ENCODE results near the gene PCDH9. TPM values are rescaled to one million over a fixed set of nuclear protein-coding genes. Genes with fewer than 3 reads are reported as not detected.

Gene PCDH9
- total and polyA plus RNA-seq, 2 of the 4 experiments (the other 2 are of a cell fraction) = 2.2 to 10.2 TPM

DNA sequence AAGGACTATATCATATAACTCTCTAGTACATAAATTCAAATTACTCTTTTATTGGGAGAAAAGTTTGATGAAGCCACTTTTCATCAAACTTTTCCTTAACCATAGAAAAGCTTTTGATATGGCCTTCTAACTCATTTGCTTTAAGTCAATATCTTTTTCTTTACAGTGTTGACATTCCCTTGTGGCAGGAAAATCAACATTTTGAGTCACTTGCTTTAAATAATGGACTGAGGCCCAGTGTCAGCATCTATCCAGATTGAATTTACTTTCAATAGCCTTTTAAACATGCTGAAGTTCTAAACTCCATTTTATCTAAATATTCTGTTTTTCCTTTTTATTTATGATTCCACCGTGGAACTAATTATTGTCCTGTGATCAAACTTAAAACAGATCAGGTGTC lies 62.7 kb downstream of the PCDH9 start:
- H3K9me3 ChIP-seq (ENCODE audit: control insufficient read depth, insufficient read depth, low read length) = no peaks in the 10 kb centered on the region
- H3K56ac ChIP-seq (ENCODE audit: extremely low read depth, insufficient read depth, low read length) = no peak overlapping the region
- H3K9ac ChIP-seq (ENCODE audit: low read depth, low read length) = no peak overlapping the region
- H4K5ac ChIP-seq (ENCODE audit: low read depth, low read length) = no peak overlapping the region
- in situ Hi-C loops (cut with MboI; ENCODE audit: low sequenced_read_pairs) = no loop called here
- H2AK9ac ChIP-seq (replicated peaks; ENCODE audit: low read depth, low read length, poor library complexity) = no peak overlapping the region
- no peak overlapping the region for H3K4me3 ChIP-seq (ENCODE audit: insufficient read depth, low read depth, low read length)
- dilution Hi-C loops (cut with HindIII; ENCODE audit: low sequenced_read_pairs, unreplicated experiment) = no loop called here
- no peak for DNase-seq
- TF ChIP-seq CEBPB (IDR thresholded peaks at IDR 0.05; ENCODE audit: low read depth, low read length) (no peak), FOS (IDR thresholded peaks at IDR 0.05; ENCODE audit: low read depth, low read length) (no peak), SMC3 (IDR thresholded peaks at IDR 0.05; ENCODE audit: low read depth, low read length) (no peak), RFX5 (IDR thresholded peaks at IDR 0.05; ENCODE audit: low read depth, low read length) (no peak), BHLHE40 (IDR thresholded peaks at IDR 0.05; ENCODE audit: low read depth, low read length) (no peak), CHD1 (IDR thresholded peaks at IDR 0.05; ENCODE audit: low read depth, low read length) (no peak), MAZ (IDR thresholded peaks at IDR 0.05; ENCODE audit: borderline replicate concordance, low read depth, low read length) (no peak), USF2 (IDR thresholded peaks at IDR 0.05; ENCODE audit: low read depth, low read length) (no peak), POLR2A (IDR thresholded peaks at IDR 0.05; ENCODE audit: low read depth, low read length) (no peak), RCOR1 (IDR thresholded peaks at IDR 0.05; ENCODE audit: insufficient replicate concordance, low read length) (no peak), MAFK (IDR thresholded peaks at IDR 0.05; ENCODE audit: low read depth, low read length) (no peak), RAD21 (IDR thresholded peaks at IDR 0.05; ENCODE audit: low read length) (no peak), MXI1 (IDR thresholded peaks at IDR 0.05; ENCODE audit: borderline replicate concordance, low read depth, low read length) (no peak), NFE2L2 (IDR thresholded peaks at IDR 0.05; ENCODE audit: low read depth, low read length) (no peak)
- TF ChIP-seq, protein P1, sequence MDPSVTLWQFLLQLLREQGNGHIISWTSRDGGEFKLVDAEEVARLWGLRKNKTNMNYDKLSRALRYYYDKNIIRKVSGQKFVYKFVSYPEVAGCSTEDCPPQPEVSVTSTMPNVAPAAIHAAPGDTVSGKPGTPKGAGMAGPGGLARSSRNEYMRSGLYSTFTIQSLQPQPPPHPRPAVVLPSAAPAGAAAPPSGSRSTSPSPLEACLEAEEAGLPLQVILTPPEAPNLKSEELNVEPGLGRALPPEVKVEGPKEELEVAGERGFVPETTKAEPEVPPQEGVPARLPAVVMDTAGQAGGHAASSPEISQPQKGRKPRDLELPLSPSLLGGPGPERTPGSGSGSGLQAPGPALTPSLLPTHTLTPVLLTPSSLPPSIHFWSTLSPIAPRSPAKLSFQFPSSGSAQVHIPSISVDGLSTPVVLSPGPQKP (IDR thresholded peaks at IDR 0.05; ENCODE audit: borderline replicate concordance, low read depth, low read length) = no peak
- TF ChIP-seq, protein P2, sequence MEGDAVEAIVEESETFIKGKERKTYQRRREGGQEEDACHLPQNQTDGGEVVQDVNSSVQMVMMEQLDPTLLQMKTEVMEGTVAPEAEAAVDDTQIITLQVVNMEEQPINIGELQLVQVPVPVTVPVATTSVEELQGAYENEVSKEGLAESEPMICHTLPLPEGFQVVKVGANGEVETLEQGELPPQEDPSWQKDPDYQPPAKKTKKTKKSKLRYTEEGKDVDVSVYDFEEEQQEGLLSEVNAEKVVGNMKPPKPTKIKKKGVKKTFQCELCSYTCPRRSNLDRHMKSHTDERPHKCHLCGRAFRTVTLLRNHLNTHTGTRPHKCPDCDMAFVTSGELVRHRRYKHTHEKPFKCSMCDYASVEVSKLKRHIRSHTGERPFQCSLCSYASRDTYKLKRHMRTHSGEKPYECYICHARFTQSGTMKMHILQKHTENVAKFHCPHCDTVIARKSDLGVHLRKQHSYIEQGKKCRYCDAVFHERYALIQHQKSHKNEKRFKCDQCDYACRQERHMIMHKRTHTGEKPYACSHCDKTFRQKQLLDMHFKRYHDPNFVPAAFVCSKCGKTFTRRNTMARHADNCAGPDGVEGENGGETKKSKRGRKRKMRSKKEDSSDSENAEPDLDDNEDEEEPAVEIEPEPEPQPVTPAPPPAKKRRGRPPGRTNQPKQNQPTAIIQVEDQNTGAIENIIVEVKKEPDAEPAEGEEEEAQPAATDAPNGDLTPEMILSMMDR (conservative IDR thresholded peaks at IDR 0.05; ENCODE audit: low read depth, low read length) = no peak
- H2BK20ac ChIP-seq (ENCODE audit: low read depth, low read length) = no peak overlapping the region
- no peak overlapping the region for H3K27ac ChIP-seq (ENCODE audit: insufficient read depth, low read length)
- no peak overlapping the region for H3K23ac ChIP-seq (ENCODE audit: low read depth, low read length)
- H4K20me1 ChIP-seq (ENCODE audit: insufficient read depth, low read length) = no peaks in the 10 kb centered on the region
- H3K4ac ChIP-seq (ENCODE audit: low read depth, low read length) = no peak overlapping the region
- no peak overlapping the region for H2AFZ ChIP-seq (replicated peaks; ENCODE audit: low read length, poor library complexity)
- no peak overlapping the region for H2BK120ac ChIP-seq (ENCODE audit: low read depth, low read length)
- H3K36me3 ChIP-seq (ENCODE audit: control insufficient read depth, insufficient read depth, low read length) = no peaks in the 10 kb centered on the region
- intact Hi-C loops (cut with micrococcal nuclease) = no loop called here
- no peak overlapping the region for H4K8ac ChIP-seq (ENCODE audit: low read depth in 2 of 2, low read length in 2 of 2)
- no peak overlapping the region for H3K4me2 ChIP-seq (ENCODE audit: low read depth, low read length)
- no peak for ATAC-seq (ENCODE audit: low read depth)
- no peak overlapping the region for H2AK5ac ChIP-seq (ENCODE audit: low read depth, low read length)
- H3K9me1 ChIP-seq (ENCODE audit: insufficient read depth, low read length) = no peaks in the 10 kb centered on the region
- no TSS peak for BruUV-seq (replicated peaks)
- no CpG with 5 or more reads among the region's 1 CpG for WGBS, 2 experiments (ENCODE audit: extremely low coverage in 2 of 2, insufficient read length in 1 of 2)
- no peak overlapping the region for H2BK15ac ChIP-seq (ENCODE audit: low read depth, low read length)
- no peaks in the 10 kb centered on the region for H3K27me3 ChIP-seq (ENCODE audit: control insufficient read depth, insufficient read depth, low read length)
- no peaks in the 10 kb centered on the region for H3K79me1 ChIP-seq (ENCODE audit: low read depth in 1 of 2, low read length in 2 of 2)
- ChIA-PET CTCF (no interaction called here), POLR2A (ENCODE audit: unreplicated experiment) (no interaction called here)
- H4K91ac ChIP-seq (ENCODE audit: insufficient read depth, low read depth, low read length) = no peak overlapping the region
- no peaks in the 10 kb centered on the region for H3K4me1 ChIP-seq (ENCODE audit: control insufficient read depth, insufficient read depth, low read length)
- H3K14ac ChIP-seq (replicated peaks; ENCODE audit: low read depth, low read length) = no peak overlapping the region
- H3K18ac ChIP-seq (ENCODE audit: low read depth, low read length) = no peak overlapping the region
- H2BK5ac ChIP-seq (ENCODE audit: low read depth, low read length, poor library complexity, severe bottlenecking) = no peak overlapping the region

All from IMR-90 (cell line).